ENCODE measurements around the gene RFTN1. TPM values are rescaled to one million over a fixed set of nuclear protein-coding genes. Genes with fewer than 3 reads are reported as not detected.

Gene RFTN1, protein sequence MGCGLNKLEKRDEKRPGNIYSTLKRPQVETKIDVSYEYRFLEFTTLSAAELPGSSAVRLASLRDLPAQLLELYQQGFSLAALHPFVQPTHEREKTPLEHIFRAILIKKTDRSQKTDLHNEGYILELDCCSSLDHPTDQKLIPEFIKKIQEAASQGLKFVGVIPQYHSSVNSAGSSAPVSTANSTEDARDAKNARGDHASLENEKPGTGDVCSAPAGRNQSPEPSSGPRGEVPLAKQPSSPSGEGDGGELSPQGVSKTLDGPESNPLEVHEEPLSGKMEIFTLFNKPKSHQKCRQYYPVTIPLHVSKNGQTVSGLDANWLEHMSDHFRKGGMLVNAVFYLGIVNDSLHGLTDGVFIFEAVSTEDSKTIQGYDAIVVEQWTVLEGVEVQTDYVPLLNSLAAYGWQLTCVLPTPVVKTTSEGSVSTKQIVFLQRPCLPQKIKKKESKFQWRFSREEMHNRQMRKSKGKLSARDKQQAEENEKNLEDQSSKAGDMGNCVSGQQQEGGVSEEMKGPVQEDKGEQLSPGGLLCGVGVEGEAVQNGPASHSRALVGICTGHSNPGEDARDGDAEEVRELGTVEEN
- total RNA-seq, result 10 to 100 TPM; 10.3 to 26.9 (median 22.3) TPM

DNA sequence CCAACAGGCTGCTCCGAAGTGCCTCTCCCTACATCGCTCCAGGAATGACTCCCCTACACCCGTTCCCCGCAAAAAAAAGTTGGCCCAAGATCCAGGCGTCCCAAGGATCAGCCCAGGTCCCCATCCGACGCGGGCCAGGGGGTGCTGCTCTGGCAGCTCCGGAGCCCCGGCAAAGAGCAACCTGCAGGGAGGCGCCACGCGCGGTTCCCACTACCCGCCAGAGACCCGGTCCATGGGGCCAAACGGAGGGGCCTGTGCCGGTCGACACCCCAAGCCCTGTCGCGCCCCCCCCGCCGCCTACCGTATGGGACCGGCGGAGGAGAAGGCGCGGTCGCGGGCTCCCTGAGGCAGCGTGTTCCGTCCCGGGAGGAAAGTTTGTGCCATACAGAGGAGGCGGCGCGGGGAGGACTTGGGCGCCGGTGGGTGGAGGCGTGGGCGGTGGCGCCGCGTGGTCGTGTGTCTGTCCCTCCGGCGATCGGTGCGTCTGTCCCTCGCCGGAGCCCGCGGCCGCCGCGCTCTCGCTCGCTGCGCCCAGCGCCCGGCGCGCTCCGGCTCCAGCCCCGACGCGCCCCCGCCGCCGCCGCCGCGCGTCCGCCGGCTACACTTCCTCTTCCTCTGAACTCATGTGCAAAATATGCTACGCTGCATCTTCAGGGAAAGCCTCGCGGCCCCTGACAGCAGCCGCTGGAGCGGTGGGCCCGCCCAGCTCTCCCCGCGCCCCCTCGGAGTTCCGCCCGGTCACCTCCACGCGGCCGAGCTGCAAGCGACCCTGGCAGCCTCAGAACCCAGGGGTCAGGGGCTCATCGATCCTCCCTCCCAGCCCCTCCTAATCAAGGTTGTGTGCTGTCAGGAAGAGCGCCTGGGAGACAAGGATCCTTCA lies at the start of gene RFTN1:
Gene RFTN1 (minus strand): TSS at position 559 of the 880 bp plus-strand sequence. CDS start 19,830 bp downstream, outside the sequence.
- H3K9me3 ChIP-seq, result no peaks in the 10 kb centered on the region
- WGBS, result 2% methylated on average over 26 of the region's 92 CpGs
- H3K27ac ChIP-seq, result peak within 1 kb of the TSS; percentile 78
- H3K27me3 ChIP-seq, result no peaks in the 10 kb centered on the region
- DNase-seq (ENCODE audit: low spot score in 2 of 2), result peak; percentile 73 to 86
- no peak for TF ChIP-seq POLR2AphosphoS5 (IDR thresholded peaks at IDR 0.05)
- TF ChIP-seq POLR2A (IDR thresholded peaks at IDR 0.05), result peak in 1 of 2 donors; percentile 63
- peak within 1 kb of the TSS; percentile 58 for H3K4me3 ChIP-seq
- no peaks in the 10 kb centered on the region for H3K36me3 ChIP-seq
- H3K4me1 ChIP-seq, result peaks cover 27% of the 10 kb centered on the region

DNA sequence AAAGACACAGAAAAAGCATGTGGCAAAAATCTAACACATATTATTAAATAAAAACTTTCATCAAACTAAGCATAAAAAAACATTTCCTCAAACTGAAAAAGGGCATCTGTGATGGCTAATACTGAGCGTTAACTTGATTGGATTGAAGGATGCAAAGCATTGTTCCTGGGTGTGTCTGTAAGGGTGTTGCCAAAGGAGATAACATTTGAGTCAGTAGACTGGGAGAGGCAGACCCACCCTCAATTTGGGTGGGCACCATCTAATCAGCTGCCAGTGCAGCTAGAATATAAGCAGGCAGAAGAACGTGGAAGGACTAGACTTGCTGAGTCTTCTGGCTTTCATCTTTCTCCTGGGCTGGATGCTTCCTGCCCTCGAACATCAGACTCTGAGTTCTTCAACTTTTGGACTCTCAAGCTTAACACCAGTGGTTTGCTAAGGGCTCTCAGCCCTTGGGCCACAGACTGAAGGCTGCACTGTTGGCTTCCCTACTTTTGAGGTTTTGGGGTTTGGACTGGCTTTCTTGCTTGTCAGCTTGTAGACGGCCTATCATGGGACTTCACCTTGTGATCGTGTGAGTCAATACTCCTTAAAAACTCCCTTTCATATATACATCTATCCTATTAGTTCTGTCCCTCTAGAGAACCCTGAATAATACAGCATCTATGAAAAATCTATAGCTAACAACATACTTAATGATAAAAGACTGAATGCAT lies 46.3 kb upstream of the RFTN1 start:
- DNase-seq (ENCODE audit: low spot score in 2 of 2), result no peak
- TF ChIP-seq EP300 (IDR thresholded peaks at IDR 0.05), result no peak
- TF ChIP-seq, protein P1, sequence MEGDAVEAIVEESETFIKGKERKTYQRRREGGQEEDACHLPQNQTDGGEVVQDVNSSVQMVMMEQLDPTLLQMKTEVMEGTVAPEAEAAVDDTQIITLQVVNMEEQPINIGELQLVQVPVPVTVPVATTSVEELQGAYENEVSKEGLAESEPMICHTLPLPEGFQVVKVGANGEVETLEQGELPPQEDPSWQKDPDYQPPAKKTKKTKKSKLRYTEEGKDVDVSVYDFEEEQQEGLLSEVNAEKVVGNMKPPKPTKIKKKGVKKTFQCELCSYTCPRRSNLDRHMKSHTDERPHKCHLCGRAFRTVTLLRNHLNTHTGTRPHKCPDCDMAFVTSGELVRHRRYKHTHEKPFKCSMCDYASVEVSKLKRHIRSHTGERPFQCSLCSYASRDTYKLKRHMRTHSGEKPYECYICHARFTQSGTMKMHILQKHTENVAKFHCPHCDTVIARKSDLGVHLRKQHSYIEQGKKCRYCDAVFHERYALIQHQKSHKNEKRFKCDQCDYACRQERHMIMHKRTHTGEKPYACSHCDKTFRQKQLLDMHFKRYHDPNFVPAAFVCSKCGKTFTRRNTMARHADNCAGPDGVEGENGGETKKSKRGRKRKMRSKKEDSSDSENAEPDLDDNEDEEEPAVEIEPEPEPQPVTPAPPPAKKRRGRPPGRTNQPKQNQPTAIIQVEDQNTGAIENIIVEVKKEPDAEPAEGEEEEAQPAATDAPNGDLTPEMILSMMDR (IDR thresholded peaks at IDR 0.05), result no peak
- no peak for TF ChIP-seq POLR2AphosphoS5 (IDR thresholded peaks at IDR 0.05)
- no peak for TF ChIP-seq POLR2A (IDR thresholded peaks at IDR 0.05)
- Histone ChIP-seq H3K27me3 (no peaks in the 10 kb centered on the region), H3K27ac (no peak overlapping the region), H3K36me3 (no peaks in the 10 kb centered on the region), H3K4me3 (no peak overlapping the region), H3K9me3 (no peaks in the 10 kb centered on the region), H3K4me1 (no peaks in the 10 kb centered on the region)
- 75% methylated on average over 5 of the region's 5 CpGs for WGBS

DNA sequence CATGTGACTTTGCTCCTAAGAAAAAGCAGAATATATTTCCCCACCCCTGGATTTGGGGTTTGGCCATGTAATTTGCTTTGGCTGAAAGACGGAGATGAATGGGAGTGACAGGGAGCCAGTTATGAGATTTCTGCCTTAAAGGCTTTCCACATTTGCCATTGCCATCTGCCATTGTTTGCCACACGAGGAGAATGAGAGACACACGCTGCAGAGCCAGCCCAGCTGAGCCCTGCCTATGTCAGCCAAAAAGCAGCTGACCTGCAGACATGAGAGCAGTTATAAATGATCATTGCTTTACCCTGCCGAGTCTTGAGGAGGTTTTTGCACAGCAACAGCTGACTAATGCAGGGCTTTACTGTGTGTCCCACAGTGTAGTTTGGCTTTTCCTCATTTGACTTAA lies 40.6 kb upstream of the RFTN1 start:
- Histone ChIP-seq H3K36me3 (no peaks in the 10 kb centered on the region), H3K4me1 (peaks cover 11% of the 10 kb centered on the region), H3K27ac (no peak overlapping the region), H3K9me3 (no peaks in the 10 kb centered on the region), H3K27me3 (no peaks in the 10 kb centered on the region), H3K4me3 (no peak overlapping the region)
- no peak for DNase-seq (ENCODE audit: low spot score in 2 of 2)
- WGBS, result 70% methylated on average over 4 of the region's 4 CpGs
- TF ChIP-seq POLR2A (IDR thresholded peaks at IDR 0.05), result no peak
- TF ChIP-seq EP300 (IDR thresholded peaks at IDR 0.05), result no peak
- TF ChIP-seq POLR2AphosphoS5 (IDR thresholded peaks at IDR 0.05), result no peak
- TF ChIP-seq, protein P1 (IDR thresholded peaks at IDR 0.05), result no peak

DNA sequence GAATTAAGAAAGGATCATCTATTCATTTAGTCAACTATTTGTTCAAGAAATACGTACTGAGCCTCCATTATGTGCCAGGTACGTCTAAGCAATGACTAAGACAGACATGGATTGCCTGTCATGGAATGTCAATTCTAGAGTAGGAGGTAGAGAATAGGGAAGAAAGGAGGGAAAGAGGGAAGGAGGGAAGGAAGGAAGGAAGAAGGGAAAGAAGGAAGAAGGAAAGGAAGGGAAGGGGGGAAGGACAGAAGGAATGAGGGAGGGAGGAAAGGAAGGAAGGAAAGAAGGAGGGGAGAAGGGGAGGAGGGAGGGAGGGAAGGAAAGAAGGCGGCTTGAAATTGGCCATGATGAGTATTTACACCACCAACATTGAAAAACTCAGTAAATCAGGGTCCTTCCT lies 39.3 kb upstream of the RFTN1 start:
- H3K36me3 ChIP-seq, result no peaks in the 10 kb centered on the region
- 88% methylated on average over 3 of the region's 3 CpGs for WGBS
- peaks cover 11% of the 10 kb centered on the region for H3K4me1 ChIP-seq
- no peak for DNase-seq (ENCODE audit: low spot score in 2 of 2)
- no peak overlapping the region for H3K27ac ChIP-seq
- TF ChIP-seq POLR2A (IDR thresholded peaks at IDR 0.05), result no peak
- TF ChIP-seq, protein P1 (IDR thresholded peaks at IDR 0.05), result no peak
- TF ChIP-seq POLR2AphosphoS5 (IDR thresholded peaks at IDR 0.05), result no peak
- TF ChIP-seq EP300 (IDR thresholded peaks at IDR 0.05), result no peak
- H3K9me3 ChIP-seq, result no peaks in the 10 kb centered on the region
- H3K27me3 ChIP-seq, result no peaks in the 10 kb centered on the region
- H3K4me3 ChIP-seq, result no peak overlapping the region

DNA sequence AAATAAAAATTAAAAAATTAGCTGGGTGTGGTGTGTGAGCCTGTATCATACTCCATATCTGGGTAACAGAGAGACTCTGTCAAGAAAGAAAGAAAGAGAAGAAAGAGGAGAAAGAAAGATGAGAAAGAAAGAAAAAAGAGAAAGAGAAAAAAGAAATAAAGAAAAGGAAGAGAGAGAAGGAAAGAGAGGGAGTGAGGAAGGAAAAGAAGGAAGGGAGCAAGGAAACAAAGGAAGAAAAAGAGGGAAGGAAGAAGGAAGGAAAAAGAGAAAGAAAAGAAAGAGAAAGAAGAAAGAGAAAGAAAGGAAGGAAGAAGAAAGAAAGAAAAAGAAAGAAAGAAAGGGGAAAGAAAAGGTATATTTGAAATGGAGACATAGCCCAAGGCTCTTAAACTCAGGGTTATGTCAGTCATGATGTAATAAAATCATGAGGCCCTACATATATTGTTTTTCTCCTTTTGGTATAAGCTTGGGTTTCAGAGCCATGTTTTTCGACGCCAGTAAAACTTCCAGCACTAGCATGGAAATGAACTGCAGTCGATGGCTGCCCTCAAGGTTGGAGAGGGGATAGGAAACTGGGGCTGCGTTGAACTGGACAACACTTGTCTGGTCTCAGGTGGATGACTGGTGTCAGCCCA lies 38.0 kb upstream of the RFTN1 start:
- WGBS, result 94% methylated on average over 4 of the region's 4 CpGs
- Histone ChIP-seq H3K27ac (no peak overlapping the region), H3K4me1 (peaks cover 11% of the 10 kb centered on the region), H3K9me3 (no peaks in the 10 kb centered on the region), H3K27me3 (no peaks in the 10 kb centered on the region), H3K36me3 (no peaks in the 10 kb centered on the region), H3K4me3 (no peak overlapping the region)
- TF ChIP-seq POLR2AphosphoS5 (IDR thresholded peaks at IDR 0.05) (no peak), POLR2A (IDR thresholded peaks at IDR 0.05) (no peak), EP300 (IDR thresholded peaks at IDR 0.05) (no peak)
- TF ChIP-seq, protein P1 (IDR thresholded peaks at IDR 0.05), result no peak
- no peak for DNase-seq (ENCODE audit: low spot score in 2 of 2)

All from suprapubic skin (tissue), 4 donors.